Glomerular visceral epithelial cell (primary cell): ENCODE results near the gene KCNAB2.

ENCODE experiments used
- DNase-seq: peaks from one replicate; pipeline ENCODE4 v3.0.0-alpha.2; 2016; ENCODE audit errors: extremely low spot score

KCNAB2 gene

DNA sequence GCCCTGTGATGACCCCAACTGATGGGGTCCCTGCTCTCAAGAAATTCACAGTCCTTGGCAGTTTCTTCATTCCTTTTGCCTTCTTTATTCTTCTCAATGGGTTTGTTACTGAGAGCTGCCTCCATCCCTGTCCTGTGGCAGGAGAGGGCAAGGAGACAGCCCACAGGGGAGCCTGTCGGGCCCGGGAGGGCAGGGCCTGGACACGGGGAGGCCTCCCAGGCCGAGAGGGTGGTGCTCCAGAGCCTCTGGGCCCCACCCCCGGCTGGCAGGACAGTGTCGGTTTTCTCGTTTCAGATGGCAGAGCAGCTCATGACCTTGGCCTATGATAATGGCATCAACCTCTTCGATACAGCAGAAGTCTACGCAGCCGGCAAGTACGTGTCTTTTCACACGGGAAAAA lies 36.2 kb downstream of the KCNAB2 start:
- DNase-seq: no peak

DNA sequence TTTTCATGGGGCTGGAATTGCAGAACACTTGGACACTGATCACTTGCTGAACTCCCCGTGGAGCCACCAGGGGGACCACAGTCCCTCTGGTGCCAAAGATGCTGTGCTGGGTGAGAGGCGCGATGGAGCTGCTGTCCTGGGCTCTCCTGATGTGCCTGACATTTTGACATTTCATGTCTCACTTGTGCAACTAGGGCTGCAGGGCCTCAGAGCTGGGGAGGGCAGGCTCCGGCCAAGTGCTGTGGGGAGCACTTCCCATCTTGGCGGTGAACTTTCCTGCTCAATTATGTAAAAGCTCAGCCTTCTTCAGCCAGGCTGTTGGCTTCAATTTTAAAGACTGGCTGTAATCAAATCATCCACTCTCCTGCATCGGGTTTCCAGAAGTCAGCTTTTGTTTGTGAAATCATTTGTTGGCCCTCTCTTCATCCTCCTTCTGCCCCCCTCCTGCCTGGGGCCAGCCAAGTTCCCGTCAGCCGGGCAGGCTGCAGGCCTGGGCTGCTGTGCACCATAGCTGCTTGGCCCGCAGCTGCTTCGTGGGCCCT lies 36.8 kb downstream of the KCNAB2 start:
- no peak for DNase-seq

DNA sequence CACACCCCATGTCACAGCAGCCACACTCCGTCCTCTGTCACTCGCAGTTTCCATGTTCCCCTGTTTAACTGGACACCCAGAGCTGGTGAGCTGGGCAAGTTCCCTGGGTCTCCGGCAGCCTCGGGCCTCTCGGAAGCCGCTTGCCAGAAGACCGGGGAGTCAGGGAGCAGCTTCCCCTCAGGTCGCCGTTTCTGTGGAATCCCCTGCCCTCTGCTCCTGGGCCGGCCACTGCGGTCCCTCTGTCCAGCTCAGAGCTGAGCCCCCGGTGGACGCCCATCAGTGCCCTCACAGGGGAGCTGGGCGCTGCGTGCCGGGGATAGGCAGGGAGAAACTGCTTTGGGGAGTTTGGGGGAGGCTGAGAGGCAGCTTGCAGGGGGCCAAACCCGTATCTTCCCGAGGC lies 37.7 kb downstream of the KCNAB2 start:
- DNase-seq: no peak

DNA sequence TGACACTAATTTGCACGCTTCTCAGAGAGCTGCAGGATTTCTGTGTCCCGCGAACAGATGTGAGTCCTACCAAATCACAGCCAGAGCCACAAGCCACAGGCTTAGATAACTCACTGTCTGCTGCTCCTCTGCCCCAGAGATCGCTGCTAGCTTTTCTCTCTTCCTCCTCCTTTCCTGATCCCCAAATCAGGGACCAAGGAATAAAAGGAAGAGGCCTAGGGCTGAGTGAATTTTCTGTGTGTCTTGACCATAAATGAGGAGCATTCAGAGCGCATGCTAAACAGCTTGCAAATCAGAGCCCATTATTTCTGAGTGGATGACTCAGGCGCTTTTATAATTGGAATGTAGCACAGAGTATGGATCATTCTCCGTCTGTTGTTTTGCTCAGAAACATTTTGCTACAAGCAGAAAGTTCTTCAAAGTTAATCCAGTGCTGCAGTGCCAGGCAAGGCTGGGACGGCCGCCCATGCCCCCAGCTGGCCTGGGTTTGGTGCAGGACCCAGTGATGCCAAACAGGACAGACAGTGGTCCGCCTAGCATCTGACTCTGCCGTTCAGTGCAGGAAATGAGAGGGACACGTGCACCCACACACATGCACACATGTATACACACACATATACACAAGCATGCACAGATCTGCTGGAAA lies 38.2 kb downstream of the KCNAB2 start:
- no peak for DNase-seq

DNA sequence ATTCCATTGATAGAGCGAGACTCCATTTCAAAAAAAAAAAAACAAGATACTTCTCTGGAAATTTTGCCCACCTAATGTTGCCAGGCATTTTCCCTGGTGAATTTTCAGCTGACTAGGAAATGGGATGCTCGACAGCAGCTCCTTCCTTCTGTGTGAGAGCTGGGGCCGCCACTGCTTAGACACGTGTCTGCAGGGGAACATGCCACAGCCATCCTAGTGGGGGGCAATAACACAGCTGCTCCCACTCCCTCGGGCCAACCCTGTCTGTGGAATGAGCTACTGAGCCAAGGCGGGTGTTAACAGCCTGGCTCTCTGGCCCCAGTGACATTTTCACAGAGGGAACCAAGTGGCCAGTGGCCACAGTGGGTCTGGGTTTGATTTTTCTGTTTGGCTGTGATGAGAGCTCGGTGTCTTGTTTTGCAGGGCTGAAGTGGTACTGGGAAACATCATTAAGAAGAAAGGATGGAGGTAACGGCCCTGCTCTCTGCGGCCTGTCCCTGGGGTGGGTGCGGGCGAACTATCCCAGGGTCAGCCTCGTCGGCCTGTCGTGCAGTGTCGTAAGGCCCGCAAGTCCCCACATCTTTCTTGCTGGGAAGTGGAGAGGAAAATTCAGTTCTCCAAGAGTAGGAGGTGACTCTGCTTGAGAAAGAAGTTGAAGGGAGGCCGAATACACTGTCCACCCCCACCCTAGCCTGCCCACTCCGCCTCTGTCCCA lies 39.2 kb downstream of the KCNAB2 start:
- no peak for DNase-seq

DNA sequence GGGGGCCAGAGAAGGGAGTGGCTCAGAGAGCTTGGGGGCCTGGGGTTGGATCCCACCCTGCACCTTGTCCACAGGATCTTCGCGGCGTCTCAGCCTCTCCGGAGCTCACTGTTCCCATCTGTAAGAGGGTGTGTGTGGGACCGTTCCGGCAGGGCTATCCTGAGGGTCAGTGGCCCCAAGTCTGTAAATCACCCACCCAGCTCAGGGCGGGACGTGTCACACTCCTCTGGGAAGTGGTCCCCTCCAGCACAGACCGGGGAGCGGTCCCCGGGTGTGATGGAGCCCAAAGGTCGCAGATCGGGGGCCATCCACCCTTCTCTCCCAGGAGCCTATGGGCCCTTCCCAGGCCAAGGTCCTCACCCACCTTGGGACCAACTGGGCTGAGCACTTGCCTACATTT lies 40.0 kb downstream of the KCNAB2 start:
- no peak for DNase-seq

DNA sequence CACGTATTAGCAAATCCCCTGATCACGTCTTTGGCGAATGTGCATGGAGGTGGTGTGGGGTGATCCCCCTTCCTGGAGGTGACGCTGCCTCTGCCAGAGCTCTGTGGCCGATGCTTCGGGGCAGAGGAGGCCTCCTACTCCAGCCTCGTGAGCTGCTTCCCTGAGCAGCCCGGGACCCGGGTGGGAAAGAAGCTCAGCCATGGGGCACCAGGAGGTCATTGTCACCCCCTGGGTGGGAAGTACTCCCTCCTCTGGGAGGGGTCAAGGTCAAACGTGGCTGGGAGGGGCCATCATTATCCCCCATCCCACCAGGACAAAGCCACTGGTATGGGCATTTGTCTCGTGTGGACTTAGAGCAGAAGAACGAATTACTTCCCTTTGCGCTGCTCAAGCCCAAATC lies 40.7 kb downstream of the KCNAB2 start:
- no peak for DNase-seq

DNA sequence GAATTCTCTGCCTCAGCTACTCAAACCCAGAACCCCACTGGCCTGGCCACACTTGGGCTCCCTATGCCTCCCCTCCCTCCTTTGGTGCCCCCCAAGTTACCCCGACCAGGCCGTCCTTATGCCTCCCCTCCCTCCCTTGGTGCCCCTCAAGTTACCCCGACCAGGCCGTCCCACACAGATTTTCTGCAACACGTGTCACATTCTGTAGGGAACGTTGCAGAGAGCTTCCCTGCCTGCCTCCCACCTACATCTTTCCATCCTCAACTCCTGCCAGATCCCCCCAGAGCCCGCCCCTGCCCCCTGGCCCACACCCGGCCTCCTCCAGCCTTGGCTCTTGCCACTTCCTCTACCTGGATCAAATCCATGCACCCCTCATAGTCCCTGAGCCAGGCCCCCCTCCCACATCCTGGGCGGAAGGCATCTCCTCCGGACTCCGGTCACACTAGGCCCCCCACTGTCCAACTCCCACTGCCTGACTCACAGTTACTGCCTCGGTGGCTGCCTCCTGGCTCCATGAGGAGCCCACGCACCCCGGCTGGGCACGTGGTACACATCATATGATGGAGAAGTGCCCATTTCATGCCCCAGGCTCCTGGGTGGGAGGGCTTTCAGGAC lies 41.2 kb downstream of the KCNAB2 start:
- no peak for DNase-seq

DNA sequence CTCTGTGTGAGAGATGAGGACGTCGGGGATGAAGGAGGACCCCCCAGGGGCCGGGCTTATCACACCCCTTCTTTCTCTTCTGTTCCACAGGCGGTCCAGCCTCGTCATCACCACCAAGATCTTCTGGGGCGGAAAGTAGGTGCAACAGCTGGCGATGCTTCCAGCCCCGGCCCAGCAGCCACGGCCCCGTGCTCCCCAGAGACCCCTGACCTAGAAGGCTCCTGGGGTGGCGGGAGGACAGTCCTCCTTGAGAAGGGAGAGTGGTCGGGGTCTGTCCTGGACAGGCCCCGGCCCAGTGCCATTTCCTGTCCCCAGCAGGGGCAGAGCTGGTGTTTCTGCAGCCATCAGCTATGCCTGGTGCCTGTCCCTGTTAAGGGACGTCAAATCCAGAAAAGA lies 41.7 kb downstream of the KCNAB2 start:
- no peak for DNase-seq

DNA sequence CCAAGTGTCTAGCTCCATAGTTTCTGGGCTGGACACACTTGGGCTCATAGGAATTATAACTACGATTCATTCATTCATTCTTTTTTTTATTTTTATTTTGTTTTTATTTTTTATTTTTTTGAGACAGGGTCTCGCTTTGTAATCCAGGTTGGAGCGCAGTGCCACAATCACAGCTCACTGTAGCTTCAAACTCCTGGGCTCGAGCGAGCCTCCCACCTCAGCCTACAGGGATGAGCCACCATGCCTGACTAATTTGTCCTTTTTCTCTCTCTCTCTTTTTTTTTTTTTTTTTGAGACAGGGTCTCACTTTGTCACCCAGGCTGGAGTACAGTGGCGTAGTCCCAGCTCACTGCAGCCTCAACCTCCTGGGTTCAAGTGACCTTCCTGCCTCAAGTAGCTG lies 42.3 kb downstream of the KCNAB2 start:
- DNase-seq: no peak

DNA sequence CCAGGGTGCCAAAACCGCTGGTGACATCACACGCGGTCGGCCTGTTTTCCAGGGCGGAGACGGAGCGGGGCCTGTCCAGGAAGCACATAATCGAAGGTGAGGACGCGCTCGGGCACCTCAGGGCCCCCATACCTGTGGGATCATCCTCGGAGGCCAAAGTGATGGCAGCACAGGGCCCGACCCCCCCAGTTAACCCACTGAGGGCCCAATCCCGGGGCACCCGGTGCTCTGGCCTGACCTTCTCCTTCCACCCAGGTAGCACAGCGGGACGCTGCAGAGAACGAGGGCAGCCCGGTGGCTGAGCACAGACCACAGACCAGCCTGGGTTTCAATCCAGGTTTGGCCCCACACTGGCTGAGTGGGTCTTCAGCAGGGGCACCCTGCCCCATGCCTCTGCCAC lies 43.3 kb downstream of the KCNAB2 start:
- DNase-seq: no peak

DNA sequence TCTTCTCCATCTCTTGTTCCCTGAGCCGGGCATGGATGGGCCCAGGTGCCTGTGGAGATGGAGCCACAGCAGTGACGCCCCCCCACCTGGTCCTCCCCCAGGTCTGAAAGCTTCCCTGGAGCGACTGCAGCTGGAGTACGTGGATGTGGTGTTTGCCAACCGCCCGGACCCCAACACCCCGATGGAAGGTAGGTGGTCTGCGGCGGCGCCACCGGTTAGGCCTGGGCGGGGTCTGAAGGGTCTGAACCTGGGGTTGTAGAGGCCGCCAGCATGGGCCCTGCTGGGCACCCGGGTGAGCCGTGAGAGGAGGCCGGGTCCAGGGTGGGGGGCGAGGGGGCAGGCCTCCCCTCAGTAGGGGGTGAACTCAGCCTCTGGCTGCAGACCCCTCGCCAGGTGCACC lies 44.6 kb downstream of the KCNAB2 start:
- DNase-seq: no peak

DNA sequence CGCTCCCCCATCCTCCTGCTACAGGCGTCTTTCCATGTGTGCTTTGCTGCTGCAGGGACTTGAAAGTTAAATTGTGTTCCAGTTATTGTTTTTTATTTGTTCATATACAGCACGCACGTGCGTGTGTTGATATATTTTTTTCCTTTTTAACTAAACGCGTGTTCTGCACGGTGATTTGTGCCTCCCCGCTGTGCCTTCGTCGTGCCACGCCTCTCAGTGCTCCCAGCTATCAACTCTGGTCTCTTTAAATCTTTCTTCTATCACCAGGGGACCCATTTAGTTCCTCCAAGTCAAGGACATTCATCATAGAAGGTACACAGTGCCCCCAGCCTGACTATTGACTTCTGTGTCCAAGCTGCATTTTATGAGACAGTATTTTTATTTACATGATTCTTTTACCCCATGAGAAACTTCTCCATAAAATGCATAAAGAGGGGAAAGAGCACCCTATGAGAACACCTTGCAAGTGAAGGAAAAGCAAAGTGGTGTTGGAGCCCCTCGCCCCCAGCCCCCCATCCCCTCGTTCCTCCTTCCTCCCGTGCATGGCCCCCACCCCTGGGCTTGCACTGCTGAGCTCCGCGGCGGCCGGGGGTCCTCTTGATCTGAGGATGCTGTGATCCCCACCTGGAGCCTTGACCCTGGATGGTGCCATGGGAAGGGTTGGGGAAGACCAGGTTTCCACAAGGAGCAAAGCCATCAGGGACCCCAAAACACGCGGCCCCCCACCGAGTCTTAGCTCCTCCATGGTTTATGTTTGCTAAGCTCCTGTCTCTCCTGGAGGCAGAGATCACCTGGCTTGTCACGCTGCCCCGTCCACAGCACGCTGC lies 45.5 kb downstream of the KCNAB2 start:
- no peak for DNase-seq

DNA sequence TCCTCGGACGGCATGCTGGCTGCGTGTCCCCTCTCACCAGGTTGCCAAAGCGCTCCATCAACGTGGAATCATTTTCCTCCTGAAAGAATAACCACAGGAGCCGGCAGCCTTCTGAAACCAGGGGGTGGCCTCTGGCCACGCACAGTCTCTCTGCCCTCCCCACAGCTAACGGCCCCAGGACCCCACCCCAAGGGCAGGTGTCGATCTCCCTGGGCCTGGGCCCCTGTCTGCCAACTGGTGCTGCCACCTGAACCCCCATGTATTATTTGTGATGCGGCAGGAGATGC lies 46.1 kb downstream of the KCNAB2 start:
- no peak for DNase-seq

DNA sequence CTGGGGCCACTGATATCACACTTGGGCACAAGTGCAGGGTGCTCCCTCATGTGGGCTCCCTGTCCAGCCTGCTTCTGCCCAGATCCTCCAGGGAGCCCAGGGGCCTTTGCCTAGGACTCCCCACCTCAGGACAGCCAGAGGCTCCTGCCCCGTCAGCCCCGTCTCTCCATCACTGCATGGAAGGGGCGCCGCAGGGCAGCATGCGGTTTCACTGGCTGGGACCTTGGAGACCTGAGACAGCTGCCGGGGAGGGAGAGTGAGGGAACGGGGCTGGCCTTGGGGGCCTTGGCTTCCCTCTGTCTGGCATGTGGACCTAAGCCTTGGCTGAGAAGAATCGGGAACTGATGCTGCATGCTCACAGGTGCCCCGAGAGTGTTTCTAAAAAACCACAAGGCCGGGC lies 46.5 kb downstream of the KCNAB2 start:
- DNase-seq: no peak

DNA sequence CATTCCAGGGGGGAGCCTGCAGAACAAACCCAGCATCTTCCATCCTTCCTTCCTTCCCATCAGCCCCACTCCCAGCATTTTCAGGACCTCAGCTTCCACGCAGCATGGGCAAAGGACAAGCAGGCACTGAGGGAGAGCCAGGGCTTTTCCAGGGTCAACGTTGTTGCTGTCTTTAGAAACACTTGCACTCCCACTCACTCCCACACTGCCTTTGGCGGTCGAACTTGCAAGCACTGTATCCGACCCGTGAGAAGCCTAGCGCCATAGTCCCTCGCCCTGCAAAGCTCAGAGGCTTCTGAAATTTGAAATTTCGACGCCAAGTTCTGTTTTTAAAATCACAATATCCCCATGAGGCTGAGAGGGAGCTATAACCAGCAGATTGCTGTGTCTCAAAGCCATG lies 47.4 kb downstream of the KCNAB2 start:
- DNase-seq: no peak

DNA sequence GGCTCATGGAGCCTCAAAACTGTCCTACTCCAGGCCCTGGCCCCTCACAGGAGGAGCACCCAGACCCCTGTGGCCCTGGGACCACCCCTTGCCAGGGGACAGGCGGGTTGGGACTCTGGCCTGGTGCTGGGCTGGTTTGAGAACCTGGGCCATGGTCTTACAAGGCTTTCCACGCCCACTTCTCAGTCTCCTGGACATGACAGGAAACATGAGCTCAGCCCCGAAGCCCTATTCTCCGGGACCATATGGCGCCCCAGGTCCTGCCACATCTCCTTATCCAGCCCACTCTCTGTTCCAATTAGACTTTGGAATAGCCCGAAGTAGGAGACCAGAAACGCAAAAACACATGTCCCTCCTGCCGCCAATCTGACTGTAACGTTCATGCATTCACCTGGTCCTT lies 47.9 kb downstream of the KCNAB2 start:
- no peak for DNase-seq

DNA sequence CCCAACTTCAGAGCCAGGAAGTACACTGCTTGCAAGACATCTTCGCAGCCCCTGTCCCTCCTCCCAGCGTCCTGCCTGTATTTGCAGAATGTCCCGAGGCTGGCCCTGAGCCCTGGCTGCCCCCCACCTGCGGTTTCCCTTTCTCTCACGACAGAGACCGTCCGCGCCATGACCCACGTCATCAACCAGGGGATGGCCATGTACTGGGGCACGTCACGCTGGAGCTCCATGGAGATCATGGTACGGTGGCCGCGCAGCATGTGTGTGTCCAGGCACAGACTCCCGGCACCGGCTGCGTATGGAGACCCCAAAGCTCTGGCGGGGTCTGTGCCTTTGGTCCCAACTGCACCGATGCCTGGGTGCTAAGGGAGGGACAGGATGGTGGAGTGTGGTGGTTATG lies 48.6 kb downstream of the KCNAB2 start:
- DNase-seq: no peak

DNA sequence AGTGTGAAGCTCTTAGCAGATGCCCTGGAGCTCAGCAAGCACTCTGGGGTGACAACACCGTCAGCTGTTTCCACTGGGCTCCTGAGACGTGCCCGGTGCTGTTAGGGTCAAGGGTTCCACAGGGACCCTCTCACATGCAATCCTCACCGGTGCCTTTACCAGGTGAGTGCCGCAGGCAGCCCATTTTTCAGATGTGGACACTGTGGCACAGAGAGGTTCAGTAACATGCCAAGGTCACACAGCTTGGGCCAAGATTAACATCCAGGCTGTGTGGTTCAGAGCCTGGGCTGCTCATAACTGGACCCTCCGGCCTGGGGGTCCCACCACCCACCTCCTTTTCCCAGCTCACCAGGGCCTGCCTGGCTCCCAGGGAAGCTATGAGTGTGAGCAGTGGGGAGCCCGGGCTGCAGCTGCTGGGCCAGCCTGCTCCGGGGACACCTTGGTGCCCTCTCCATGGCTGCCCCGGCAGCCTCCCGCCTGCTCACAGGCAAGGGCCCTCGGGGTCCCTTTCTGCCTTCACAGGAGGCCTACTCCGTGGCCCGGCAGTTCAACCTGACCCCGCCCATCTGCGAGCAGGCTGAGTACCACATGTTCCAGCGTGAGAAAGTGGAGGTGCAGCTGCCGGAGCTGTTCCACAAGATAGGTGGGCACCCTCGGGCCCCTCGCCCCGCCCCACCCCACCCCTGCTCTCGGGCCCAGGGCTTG lies 49.3 kb downstream of the KCNAB2 start:
- DNase-seq: no peak

DNA sequence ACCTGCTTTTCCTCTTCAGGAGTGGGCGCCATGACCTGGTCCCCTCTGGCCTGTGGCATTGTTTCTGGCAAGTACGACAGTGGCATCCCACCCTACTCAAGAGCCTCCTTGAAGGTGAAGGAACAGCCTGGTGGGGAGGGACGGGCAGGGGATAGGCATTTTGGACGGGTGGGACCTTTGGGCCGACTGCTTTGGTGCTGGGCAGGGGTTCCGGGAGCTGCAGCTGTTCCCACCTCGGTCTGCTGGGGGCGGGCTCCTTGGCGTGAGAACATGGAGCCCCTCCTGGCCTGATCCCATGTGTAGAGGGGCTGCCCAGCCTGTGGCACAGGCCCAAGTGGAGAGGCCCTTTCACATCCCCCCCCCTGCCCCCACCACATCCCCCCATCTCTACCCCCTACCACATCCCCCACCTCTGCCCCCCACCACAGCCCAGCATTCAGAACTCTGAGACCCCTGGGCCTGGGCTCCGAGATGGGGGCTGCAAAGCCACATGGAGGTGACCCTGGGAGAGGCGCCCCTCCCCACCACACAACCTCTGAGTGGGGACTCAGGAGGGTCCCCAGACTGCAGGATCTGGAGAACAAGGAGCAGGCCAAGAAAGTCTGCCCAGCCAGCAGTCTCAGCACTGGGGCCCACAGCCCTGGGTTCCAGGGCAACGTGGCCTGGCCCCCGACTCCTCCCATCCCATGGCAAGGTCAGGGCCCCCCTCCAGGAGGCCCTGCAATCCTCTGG lies 50.0 kb downstream of the KCNAB2 start:
- DNase-seq: no peak
